ENCODE data around the gene ACER3.
"Not testable (repeated sequence)": the region's sequence is repeated elsewhere in the genome, so short reads cannot be mapped to it uniquely, and the experiment has no call there.

The ACER3 gene

GRCh38 chr11:76825726-76826396 lies 34.9 kb upstream of the ACER3 start:
- H3K9ac ChIP-seq (ENCODE audit: low read depth, low read length) = no peak overlapping the region

GRCh38 chr11:76826508-76826907 lies 34.2 kb upstream of the ACER3 start:
- H3K4me3 ChIP-seq (ENCODE audit: low read depth, low read length); H3K9ac ChIP-seq (ENCODE audit: low read depth, low read length); H3K9me3 ChIP-seq (ENCODE audit: control insufficient read depth, insufficient read depth, low read length); H3K4me1 ChIP-seq (ENCODE audit: control insufficient read depth, insufficient read depth, low read length); H3K27ac ChIP-seq (ENCODE audit: low read depth, low read length); H3K27me3 ChIP-seq (ENCODE audit: control insufficient read depth, insufficient read depth, low read length); H3K36me3 ChIP-seq (ENCODE audit: control insufficient read depth, insufficient read depth, low read length): not testable (repeated sequence)

More at GRCh38 chr11:76825726-76826396, 34.9 kb upstream of the ACER3 start:
- Histone ChIP-seq H3K27ac (ENCODE audit: low read depth, low read length) (no peak overlapping the region), H3K9me3 (ENCODE audit: control insufficient read depth, insufficient read depth, low read length) (no peaks in the 10 kb centered on the region), H3K4me3 (ENCODE audit: low read depth, low read length) (no peak overlapping the region), H3K27me3 (ENCODE audit: control insufficient read depth, insufficient read depth, low read length) (no peaks in the 10 kb centered on the region), H3K4me1 (ENCODE audit: control insufficient read depth, insufficient read depth, low read length) (no peaks in the 10 kb centered on the region), H3K36me3 (ENCODE audit: control insufficient read depth, insufficient read depth, low read length) (no peaks in the 10 kb centered on the region)

- not testable (repeated sequence) for H3K27ac ChIP-seq (ENCODE audit: low read depth, low read length); H3K4me1 ChIP-seq (ENCODE audit: control insufficient read depth, insufficient read depth, low read length); H3K27me3 ChIP-seq (ENCODE audit: control insufficient read depth, insufficient read depth, low read length); H3K4me3 ChIP-seq (ENCODE audit: low read depth, low read length); H3K36me3 ChIP-seq (ENCODE audit: control insufficient read depth, insufficient read depth, low read length); H3K9ac ChIP-seq (ENCODE audit: low read depth, low read length); H3K9me3 ChIP-seq (ENCODE audit: control insufficient read depth, insufficient read depth, low read length)
Observed at GRCh38 chr11:76827005-76827404, 33.7 kb upstream of the ACER3 start.

GRCh38 chr11:76830639-76831327 lies 29.9 kb upstream of the ACER3 start:
- Histone ChIP-seq H3K4me1 (ENCODE audit: control insufficient read depth, insufficient read depth, low read length) (no peaks in the 10 kb centered on the region), H3K27me3 (ENCODE audit: control insufficient read depth, insufficient read depth, low read length) (no peaks in the 10 kb centered on the region), H3K36me3 (ENCODE audit: control insufficient read depth, insufficient read depth, low read length) (no peaks in the 10 kb centered on the region), H3K9me3 (ENCODE audit: control insufficient read depth, insufficient read depth, low read length) (no peaks in the 10 kb centered on the region), H3K4me3 (ENCODE audit: low read depth, low read length) (no peak overlapping the region), H3K9ac (ENCODE audit: low read depth, low read length) (no peak overlapping the region), H3K27ac (ENCODE audit: low read depth, low read length) (no peak overlapping the region)

GRCh38 chr11:76831686-76832310 lies 28.9 kb upstream of the ACER3 start:
- H3K36me3 ChIP-seq (ENCODE audit: control insufficient read depth, insufficient read depth, low read length) = no peaks in the 10 kb centered on the region
- H3K27me3 ChIP-seq (ENCODE audit: control insufficient read depth, insufficient read depth, low read length) = no peaks in the 10 kb centered on the region
- H3K9ac ChIP-seq (ENCODE audit: low read depth, low read length) = no peak overlapping the region

GRCh38 chr11:76832361-76832760 lies 28.4 kb upstream of the ACER3 start:
- Histone ChIP-seq H3K4me3 (ENCODE audit: low read depth, low read length) (no peak overlapping the region), H3K27ac (ENCODE audit: low read depth, low read length) (no peak overlapping the region), H3K9ac (ENCODE audit: low read depth, low read length) (no peak overlapping the region), H3K36me3 (ENCODE audit: control insufficient read depth, insufficient read depth, low read length) (no peaks in the 10 kb centered on the region), H3K4me1 (ENCODE audit: control insufficient read depth, insufficient read depth, low read length) (no peaks in the 10 kb centered on the region), H3K9me3 (ENCODE audit: control insufficient read depth, insufficient read depth, low read length) (no peaks in the 10 kb centered on the region), H3K27me3 (ENCODE audit: control insufficient read depth, insufficient read depth, low read length) (no peaks in the 10 kb centered on the region)

More at GRCh38 chr11:76831686-76832310, 28.9 kb upstream of the ACER3 start:
- Histone ChIP-seq H3K9me3 (ENCODE audit: control insufficient read depth, insufficient read depth, low read length) (no peaks in the 10 kb centered on the region), H3K4me3 (ENCODE audit: low read depth, low read length) (no peak overlapping the region), H3K4me1 (ENCODE audit: control insufficient read depth, insufficient read depth, low read length) (no peaks in the 10 kb centered on the region), H3K27ac (ENCODE audit: low read depth, low read length) (no peak overlapping the region)

- H3K9me3 ChIP-seq (ENCODE audit: control insufficient read depth, insufficient read depth, low read length) = no peaks in the 10 kb centered on the region
- H3K27ac ChIP-seq (ENCODE audit: low read depth, low read length) = no peak overlapping the region
- H3K9ac ChIP-seq (ENCODE audit: low read depth, low read length) = no peak overlapping the region
- H3K4me1 ChIP-seq (ENCODE audit: control insufficient read depth, insufficient read depth, low read length) = no peaks in the 10 kb centered on the region
- no peaks in the 10 kb centered on the region for H3K27me3 ChIP-seq (ENCODE audit: control insufficient read depth, insufficient read depth, low read length)
- no peaks in the 10 kb centered on the region for H3K36me3 ChIP-seq (ENCODE audit: control insufficient read depth, insufficient read depth, low read length)
- H3K4me3 ChIP-seq (ENCODE audit: low read depth, low read length) = no peak overlapping the region
Observed at GRCh38 chr11:76834151-76834550, 26.6 kb upstream of the ACER3 start.

- H3K27me3 ChIP-seq (ENCODE audit: control insufficient read depth, insufficient read depth, low read length) = no peaks in the 10 kb centered on the region
- no peaks in the 10 kb centered on the region for H3K9me3 ChIP-seq (ENCODE audit: control insufficient read depth, insufficient read depth, low read length)
- no peaks in the 10 kb centered on the region for H3K4me1 ChIP-seq (ENCODE audit: control insufficient read depth, insufficient read depth, low read length)
- no peak overlapping the region for H3K9ac ChIP-seq (ENCODE audit: low read depth, low read length)
- no peak overlapping the region for H3K4me3 ChIP-seq (ENCODE audit: low read depth, low read length)
- no peak overlapping the region for H3K27ac ChIP-seq (ENCODE audit: low read depth, low read length)
- no peaks in the 10 kb centered on the region for H3K36me3 ChIP-seq (ENCODE audit: control insufficient read depth, insufficient read depth, low read length)
Observed at GRCh38 chr11:76835036-76835435, 25.7 kb upstream of the ACER3 start.

GRCh38 chr11:76835928-76836612 lies 24.6 kb upstream of the ACER3 start:
- Histone ChIP-seq H3K4me1 (ENCODE audit: control insufficient read depth, insufficient read depth, low read length) (no peaks in the 10 kb centered on the region), H3K4me3 (ENCODE audit: low read depth, low read length) (no peak overlapping the region), H3K9me3 (ENCODE audit: control insufficient read depth, insufficient read depth, low read length) (no peaks in the 10 kb centered on the region), H3K36me3 (ENCODE audit: control insufficient read depth, insufficient read depth, low read length) (no peaks in the 10 kb centered on the region), H3K27me3 (ENCODE audit: control insufficient read depth, insufficient read depth, low read length) (no peaks in the 10 kb centered on the region), H3K9ac (ENCODE audit: low read depth, low read length) (no peak overlapping the region), H3K27ac (ENCODE audit: low read depth, low read length) (no peak overlapping the region)

- H3K36me3 ChIP-seq (ENCODE audit: control insufficient read depth, insufficient read depth, low read length) = no peaks in the 10 kb centered on the region
- no peak overlapping the region for H3K9ac ChIP-seq (ENCODE audit: low read depth, low read length)
- no peaks in the 10 kb centered on the region for H3K27me3 ChIP-seq (ENCODE audit: control insufficient read depth, insufficient read depth, low read length)
- H3K27ac ChIP-seq (ENCODE audit: low read depth, low read length) = no peak overlapping the region
- no peaks in the 10 kb centered on the region for H3K4me1 ChIP-seq (ENCODE audit: control insufficient read depth, insufficient read depth, low read length)
- no peaks in the 10 kb centered on the region for H3K9me3 ChIP-seq (ENCODE audit: control insufficient read depth, insufficient read depth, low read length)
- no peak overlapping the region for H3K4me3 ChIP-seq (ENCODE audit: low read depth, low read length)
Observed at GRCh38 chr11:76836613-76837291, 24.0 kb upstream of the ACER3 start.
